ENCODE measurements around the gene SLC25A22. TPM values are rescaled to one million over a fixed set of nuclear protein-coding genes. Genes with fewer than 3 reads are reported as not detected.

Gene SLC25A22
- total and polyA plus RNA-seq, 10 of the 15 experiments (the other 5 are each of a cell fraction or from before 2014, with no cell fraction given), result 0.27 to 27.0 (median 8.2) TPM

GRCh38 chr11:809287-810039 lies 11.4 kb upstream of the SLC25A22 start, which contains the start of gene RPLP2 (continued):
- peak; percentile 99 for TF ChIP-seq IKZF1 (conservative IDR thresholded peaks at IDR 0.05)
- TF ChIP-seq RUNX3 (IDR thresholded peaks at IDR 0.05; ENCODE audit: low read length), result peak; percentile 73
- TF ChIP-seq MYB (IDR thresholded peaks at IDR 0.05; ENCODE audit: borderline replicate concordance, low read depth, low read length), result no peak
- TF ChIP-seq POLR2AphosphoS5 (IDR thresholded peaks at IDR 0.05; ENCODE audit: low read length), result peak; percentile 97
- 0 out of 2 replicates have a peak, but pooled peaks have one; percentile 50 for TF ChIP-seq FOXK2 (IDR thresholded peaks at IDR 0.05)
- no peak for TF ChIP-seq HDAC2 (IDR thresholded peaks at IDR 0.05)
- TF ChIP-seq ZNF687 (IDR thresholded peaks at IDR 0.05), result peak; percentile 18; the same call in 1 of the 2 replicates
- no peak for TF ChIP-seq RCOR1 (conservative IDR thresholded peaks at IDR 0.05; ENCODE audit: low read depth, low read length)
- TF ChIP-seq RELA (IDR thresholded peaks at IDR 0.05; ENCODE audit: borderline replicate concordance, partially characterized antibody), result peak; percentile 66
- no peak for TF ChIP-seq HDAC6 (IDR thresholded peaks at IDR 0.05; ENCODE audit: unreplicated experiment)
- no peak for TF ChIP-seq PAX8 (IDR thresholded peaks at IDR 0.05)
- TF ChIP-seq RELB (IDR thresholded peaks at IDR 0.05; ENCODE audit: low read depth), result peak; percentile 86
- no peak for TF ChIP-seq MEF2B (IDR thresholded peaks at IDR 0.05; ENCODE audit: partially characterized antibody, poor library complexity, severe bottlenecking)
- TF ChIP-seq REST (IDR thresholded peaks at IDR 0.05; ENCODE audit: low read depth, low read length), result no peak
- TF ChIP-seq PKNOX1 (IDR thresholded peaks at IDR 0.05), result peak; percentile 80
- TF ChIP-seq SKIL (IDR thresholded peaks at IDR 0.05; ENCODE audit: low read depth, poor library complexity, severe bottlenecking), result no peak
- peak; percentile 81 to 95 for TF ChIP-seq EGR1 (IDR thresholded peaks at IDR 0.05; ENCODE audit: borderline replicate concordance in 1 of 2, low read depth in 2 of 2, low read length in 2 of 2)
